HepG2 (cell line): ENCODE measurements around the gene CC2D1B. TPM values are rescaled to one million over a fixed set of nuclear protein-coding genes. Genes with fewer than 3 reads are reported as not detected.

Source experiments
- CREM ChIP-seq, 2 experiments: sonication (generic) in 1 of 2; formaldehyde crosslinking in 1 of 2; IDR thresholded peaks; 2 replicates each; pipeline versions ENCODE4 v1.4.0 to v1.6.1; 2016 to 2020; ENCODE audit warnings: antibody characterized with exemption in 1 of 2, mild to moderate bottlenecking in 1 of 2, missing genetic modification reagents in 1 of 2
- GABPB1 ChIP-seq: IDR thresholded peaks from 2 replicates; pipeline ENCODE4 v1.6.1; 2016; ENCODE audit warnings: mild to moderate bottlenecking, missing genetic modification reagents, moderate library complexity, missing compliant biosample characterization
- NCOA2 ChIP-seq: sonication (generic); formaldehyde crosslinking; IDR thresholded peaks from 2 replicates; pipeline ENCODE4 v1.8.0; 2022; ENCODE audit warnings: inconsistent platforms
- NFIB ChIP-seq: sonication (generic); formaldehyde crosslinking; IDR thresholded peaks from 2 replicates; pipeline ENCODE4 v1.9.0; 2021; ENCODE audit warnings: missing genetic modification reagents, mild to moderate bottlenecking, borderline replicate concordance
- NFKB2 ChIP-seq: sonication (generic); formaldehyde crosslinking; IDR thresholded peaks from 2 replicates; pipeline ENCODE4 v1.4.0; 2020; ENCODE audit warnings: missing genetic modification reagents, borderline replicate concordance
- SALL2 ChIP-seq: sonication (generic); formaldehyde crosslinking; IDR thresholded peaks from 2 replicates; pipeline ENCODE4 v1.8.1; 2023; ENCODE audit warnings: mild to moderate bottlenecking, missing genetic modification reagents, inconsistent platforms
- SAP130 ChIP-seq: IDR thresholded peaks from 2 replicates; pipeline ENCODE4 v1.6.1; 2016; ENCODE audit warnings: low read depth
- THAP11 ChIP-seq: IDR thresholded peaks from 2 replicates; pipeline ENCODE4 v1.6.1; 2016; ENCODE audit warnings: missing biosample characterization, missing genetic modification reagents
- ZNF501 ChIP-seq: sonication (generic); formaldehyde crosslinking; IDR thresholded peaks from 2 replicates; pipeline ENCODE4 v1.5.1; 2020; ENCODE audit warnings: mild to moderate bottlenecking, moderate library complexity, missing genetic modification reagents
- ZNF607 ChIP-seq: sonication (generic); formaldehyde crosslinking; IDR thresholded peaks from 2 replicates; pipeline ENCODE4 v1.5.1; 2020; ENCODE audit warnings: missing genetic modification reagents, mild to moderate bottlenecking, borderline replicate concordance
- ZNF749 ChIP-seq: sonication (generic); formaldehyde crosslinking; IDR thresholded peaks from 2 replicates; pipeline ENCODE4 v1.8.0; 2022; ENCODE audit warnings: mild to moderate bottlenecking, missing genetic modification reagents, moderate library complexity, borderline replicate concordance
- polyA plus RNA-seq, 8 experiments: library from polyadenylated mRNA; depleted of rRNA in 3 of 8; stranded (reverse) in 7 of 8; unstranded in 1 of 8; fragments of >200 nt; fragmentation: Illumina TruSeq in 4 of 8; extraction: Trizol in 4 of 8; gene quantifications; 2 replicates each; pipeline versions ENCODE4 v1.2.1 to v1.2.3, GENCODE V29; 2011 to 2016; ENCODE audit warnings: low read depth in 4 of 8, missing spikeins in 1 of 8, mixed read lengths in 1 of 8; ENCODE audit not compliant: insufficient read depth in 1 of 8
- total RNA-seq, 5 experiments: library from RNA; depleted of rRNA; stranded (reverse); fragments of >200 nt; fragmentation: Illumina TruSeq; extraction: Trizol; gene quantifications; 2 replicates each; pipeline ENCODE4 v1.2.3, GENCODE V29; 2016; ENCODE audit warnings: low read depth in 1 of 5
- TF ChIP-seq, protein P1 (sequence below), 2 experiments: fragments of 450-650 bp in 1 of 2; sonication (generic) in 1 of 2; formaldehyde crosslinking in 1 of 2; IDR thresholded peaks; 2 replicates each; pipeline versions ENCODE4 v1.6.1 to v1.8.0; 2016 to 2022; ENCODE audit warnings: antibody characterized with exemption in 1 of 2, mild to moderate bottlenecking in 1 of 2, missing genetic modification reagents in 1 of 2
- TF ChIP-seq, protein P2 (sequence below): sonication (generic); formaldehyde crosslinking; IDR thresholded peaks from 2 replicates; pipeline ENCODE4 v1.4.0; 2020; ENCODE audit warnings: missing genetic modification reagents
- TF ChIP-seq, protein P3 (sequence below): sonication (generic); formaldehyde crosslinking; IDR thresholded peaks from 2 replicates; pipeline ENCODE4 v1.8.1; 2022; ENCODE audit warnings: low read depth, mild to moderate bottlenecking, missing genetic modification reagents

The CC2D1B gene
- total and polyA plus RNA-seq, 2 of the 13 experiments (the other 11 are each of a cell fraction or from before 2014, with no cell fraction given): 7.2 to 19.2 TPM

DNA sequence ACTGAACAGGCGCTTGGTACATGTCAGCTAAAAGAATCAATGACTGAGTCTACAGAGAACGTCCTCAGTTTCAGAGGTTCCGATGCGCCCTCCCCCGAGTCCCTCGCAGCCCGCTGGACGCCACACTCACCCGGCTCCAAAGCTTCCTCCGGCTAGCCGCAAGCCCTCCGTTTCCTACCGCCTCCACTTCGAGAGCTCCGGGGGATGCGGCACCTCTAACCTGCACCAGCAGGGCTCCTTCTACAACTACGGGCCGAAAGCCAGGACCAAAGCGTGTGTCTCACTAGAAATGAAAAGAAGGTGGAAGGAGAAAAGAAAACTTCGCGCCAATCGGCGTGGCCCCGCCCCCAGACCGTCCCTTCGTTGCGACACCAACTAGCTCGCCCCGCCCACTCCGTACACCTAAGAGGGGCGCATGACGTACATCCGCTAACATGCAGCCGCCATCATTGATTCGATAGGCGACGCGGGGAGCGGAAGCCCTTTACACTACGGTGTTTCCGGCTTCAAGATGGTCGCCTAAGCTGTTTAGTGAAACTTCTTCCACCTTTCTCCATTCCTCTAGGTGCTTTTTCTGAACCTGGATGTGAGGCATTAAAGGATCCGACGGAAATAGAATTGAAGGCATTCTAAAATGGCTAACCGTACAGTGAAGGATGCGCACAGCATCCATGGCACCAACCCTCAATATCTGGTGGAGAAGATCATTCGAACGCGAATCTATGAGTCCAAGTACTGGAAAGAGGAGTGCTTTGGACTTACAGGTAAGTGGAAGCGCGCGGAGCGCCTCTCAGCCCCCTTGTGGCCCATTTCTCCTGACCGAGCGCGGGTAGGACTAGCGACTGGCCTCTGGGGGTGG is 38.3 kb upstream of the CC2D1B start, which contains the start of the genes ORC1 and PRPF38A (continued):
- TF ChIP-seq, protein P1, sequence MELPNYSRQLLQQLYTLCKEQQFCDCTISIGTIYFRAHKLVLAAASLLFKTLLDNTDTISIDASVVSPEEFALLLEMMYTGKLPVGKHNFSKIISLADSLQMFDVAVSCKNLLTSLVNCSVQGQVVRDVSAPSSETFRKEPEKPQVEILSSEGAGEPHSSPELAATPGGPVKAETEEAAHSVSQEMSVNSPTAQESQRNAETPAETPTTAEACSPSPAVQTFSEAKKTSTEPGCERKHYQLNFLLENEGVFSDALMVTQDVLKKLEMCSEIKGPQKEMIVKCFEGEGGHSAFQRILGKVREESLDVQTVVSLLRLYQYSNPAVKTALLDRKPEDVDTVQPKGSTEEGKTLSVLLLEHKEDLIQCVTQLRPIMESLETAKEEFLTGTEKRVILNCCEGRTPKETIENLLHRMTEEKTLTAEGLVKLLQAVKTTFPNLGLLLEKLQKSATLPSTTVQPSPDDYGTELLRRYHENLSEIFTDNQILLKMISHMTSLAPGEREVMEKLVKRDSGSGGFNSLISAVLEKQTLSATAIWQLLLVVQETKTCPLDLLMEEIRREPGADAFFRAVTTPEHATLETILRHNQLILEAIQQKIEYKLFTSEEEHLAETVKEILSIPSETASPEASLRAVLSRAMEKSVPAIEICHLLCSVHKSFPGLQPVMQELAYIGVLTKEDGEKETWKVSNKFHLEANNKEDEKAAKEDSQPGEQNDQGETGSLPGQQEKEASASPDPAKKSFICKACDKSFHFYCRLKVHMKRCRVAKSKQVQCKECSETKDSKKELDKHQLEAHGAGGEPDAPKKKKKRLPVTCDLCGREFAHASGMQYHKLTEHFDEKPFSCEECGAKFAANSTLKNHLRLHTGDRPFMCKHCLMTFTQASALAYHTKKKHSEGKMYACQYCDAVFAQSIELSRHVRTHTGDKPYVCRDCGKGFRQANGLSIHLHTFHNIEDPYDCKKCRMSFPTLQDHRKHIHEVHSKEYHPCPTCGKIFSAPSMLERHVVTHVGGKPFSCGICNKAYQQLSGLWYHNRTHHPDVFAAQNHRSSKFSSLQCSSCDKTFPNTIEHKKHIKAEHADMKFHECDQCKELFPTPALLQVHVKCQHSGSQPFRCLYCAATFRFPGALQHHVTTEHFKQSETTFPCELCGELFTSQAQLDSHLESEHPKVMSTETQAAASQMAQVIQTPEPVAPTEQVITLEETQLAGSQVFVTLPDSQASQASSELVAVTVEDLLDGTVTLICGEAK (IDR thresholded peaks at IDR 0.05): peak; percentile 51; the same call in 1 of the 2 replicates
- TF ChIP-seq, protein P1 (CRISPR knock-in tag; IDR thresholded peaks at IDR 0.05): peak; percentile 72; the same call in 1 of the 2 replicates
- TF ChIP-seq GABPB1 (CRISPR knock-in tag) (peak; percentile 97), NFKB2 (CRISPR knock-in tag) (peak; percentile 64; the same call in 1 of the 2 replicates), NCOA2 (CRISPR knock-in tag) (peak; percentile 45), THAP11 (peak; percentile 93), ZNF501 (peak; percentile 89), ZNF749 (peak; percentile 45; the same call in 1 of the 2 replicates), SALL2 (peak; percentile 40; the same call in 1 of the 2 replicates), ZNF607 (CRISPR knock-in tag) (peak; percentile 52; the same call in 1 of the 2 replicates), NFIB (CRISPR knock-in tag) (no peak), CREM (IDR thresholded peaks at IDR 0.05) (peak; percentile 97), CREM (CRISPR knock-in tag; IDR thresholded peaks at IDR 0.05) (peak; percentile 81; the same call in 1 of the 2 replicates), SAP130 (CRISPR knock-in tag) (peak; percentile 98)
- TF ChIP-seq, protein P2, sequence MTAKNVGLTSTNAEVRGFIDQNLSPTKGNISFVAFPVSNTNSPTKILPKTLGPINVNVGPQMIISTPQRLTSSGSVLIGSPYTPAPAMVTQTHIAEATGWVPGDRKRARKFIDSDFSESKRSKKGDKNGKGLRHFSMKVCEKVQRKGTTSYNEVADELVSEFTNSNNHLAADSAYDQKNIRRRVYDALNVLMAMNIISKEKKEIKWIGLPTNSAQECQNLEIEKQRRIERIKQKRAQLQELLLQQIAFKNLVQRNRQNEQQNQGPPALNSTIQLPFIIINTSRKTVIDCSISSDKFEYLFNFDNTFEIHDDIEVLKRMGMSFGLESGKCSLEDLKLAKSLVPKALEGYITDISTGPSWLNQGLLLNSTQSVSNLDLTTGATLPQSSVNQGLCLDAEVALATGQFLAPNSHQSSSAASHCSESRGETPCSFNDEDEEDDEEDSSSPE: peak; percentile 94
- TF ChIP-seq, protein P3, sequence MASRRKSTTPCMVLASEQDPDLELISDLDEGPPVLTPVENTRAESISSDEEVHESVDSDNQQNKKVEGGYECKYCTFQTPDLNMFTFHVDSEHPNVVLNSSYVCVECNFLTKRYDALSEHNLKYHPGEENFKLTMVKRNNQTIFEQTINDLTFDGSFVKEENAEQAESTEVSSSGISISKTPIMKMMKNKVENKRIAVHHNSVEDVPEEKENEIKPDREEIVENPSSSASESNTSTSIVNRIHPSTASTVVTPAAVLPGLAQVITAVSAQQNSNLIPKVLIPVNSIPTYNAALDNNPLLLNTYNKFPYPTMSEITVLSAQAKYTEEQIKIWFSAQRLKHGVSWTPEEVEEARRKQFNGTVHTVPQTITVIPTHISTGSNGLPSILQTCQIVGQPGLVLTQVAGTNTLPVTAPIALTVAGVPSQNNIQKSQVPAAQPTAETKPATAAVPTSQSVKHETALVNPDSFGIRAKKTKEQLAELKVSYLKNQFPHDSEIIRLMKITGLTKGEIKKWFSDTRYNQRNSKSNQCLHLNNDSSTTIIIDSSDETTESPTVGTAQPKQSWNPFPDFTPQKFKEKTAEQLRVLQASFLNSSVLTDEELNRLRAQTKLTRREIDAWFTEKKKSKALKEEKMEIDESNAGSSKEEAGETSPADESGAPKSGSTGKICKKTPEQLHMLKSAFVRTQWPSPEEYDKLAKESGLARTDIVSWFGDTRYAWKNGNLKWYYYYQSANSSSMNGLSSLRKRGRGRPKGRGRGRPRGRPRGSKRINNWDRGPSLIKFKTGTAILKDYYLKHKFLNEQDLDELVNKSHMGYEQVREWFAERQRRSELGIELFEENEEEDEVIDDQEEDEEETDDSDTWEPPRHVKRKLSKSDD (CRISPR knock-in tag): peak; percentile 99
